ENCODE measurements around the gene CD300C.

CD300C gene

GRCh38 chr17:74491626-74492025 lies 54.3 kb downstream of the CD300C start:
- no peak overlapping the region for H3K4me3 ChIP-seq (ENCODE audit: low read depth, low read length)
- TF ChIP-seq, protein P1, sequence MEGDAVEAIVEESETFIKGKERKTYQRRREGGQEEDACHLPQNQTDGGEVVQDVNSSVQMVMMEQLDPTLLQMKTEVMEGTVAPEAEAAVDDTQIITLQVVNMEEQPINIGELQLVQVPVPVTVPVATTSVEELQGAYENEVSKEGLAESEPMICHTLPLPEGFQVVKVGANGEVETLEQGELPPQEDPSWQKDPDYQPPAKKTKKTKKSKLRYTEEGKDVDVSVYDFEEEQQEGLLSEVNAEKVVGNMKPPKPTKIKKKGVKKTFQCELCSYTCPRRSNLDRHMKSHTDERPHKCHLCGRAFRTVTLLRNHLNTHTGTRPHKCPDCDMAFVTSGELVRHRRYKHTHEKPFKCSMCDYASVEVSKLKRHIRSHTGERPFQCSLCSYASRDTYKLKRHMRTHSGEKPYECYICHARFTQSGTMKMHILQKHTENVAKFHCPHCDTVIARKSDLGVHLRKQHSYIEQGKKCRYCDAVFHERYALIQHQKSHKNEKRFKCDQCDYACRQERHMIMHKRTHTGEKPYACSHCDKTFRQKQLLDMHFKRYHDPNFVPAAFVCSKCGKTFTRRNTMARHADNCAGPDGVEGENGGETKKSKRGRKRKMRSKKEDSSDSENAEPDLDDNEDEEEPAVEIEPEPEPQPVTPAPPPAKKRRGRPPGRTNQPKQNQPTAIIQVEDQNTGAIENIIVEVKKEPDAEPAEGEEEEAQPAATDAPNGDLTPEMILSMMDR (IDR thresholded peaks at IDR 0.05; ENCODE audit: low read depth, low read length) = no peak
